Measurements from ENCODE around the gene PNISR. TPM values are rescaled to one million over a fixed set of nuclear protein-coding genes. Genes with fewer than 3 reads are reported as not detected.

The PNISR gene
- total and polyA plus RNA-seq, 2 experiments from 2014 or later = 135 to 270 TPM

DNA sequence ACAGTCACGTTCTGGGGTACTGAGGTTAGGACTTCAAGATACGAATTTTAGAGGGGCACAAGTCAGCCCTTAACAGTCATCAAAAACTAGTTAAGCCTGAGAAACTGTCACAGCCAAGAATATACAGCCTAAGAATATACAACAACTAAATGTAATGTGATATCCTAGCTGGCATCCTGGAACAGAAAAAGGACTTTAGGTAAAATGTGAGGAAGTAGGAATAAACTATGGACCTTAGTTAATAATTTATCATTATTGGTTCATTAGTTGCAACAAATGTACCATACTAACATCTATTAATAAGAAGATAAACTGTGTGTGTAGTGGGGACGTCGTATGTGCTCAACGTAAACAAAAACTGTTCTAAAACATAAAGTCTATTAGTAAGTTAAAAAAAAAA, 1.1 kb downstream of the PNISR start:
- TF ChIP-seq ZNF114 (CRISPR knock-in tag; IDR thresholded peaks at IDR 0.05) (no peak), CREB1 (CRISPR knock-in tag; IDR thresholded peaks at IDR 0.05; ENCODE audit: low read depth) (no peak), NANOG (IDR thresholded peaks at IDR 0.05; ENCODE audit: borderline replicate concordance) (no peak), JUNB (IDR thresholded peaks at IDR 0.05; ENCODE audit: unreplicated experiment) (no peak), STAT1 (IDR thresholded peaks at IDR 0.05; ENCODE audit: unreplicated experiment) (no peak), EZH2phosphoT487 (IDR thresholded peaks at IDR 0.05; ENCODE audit: unreplicated experiment) (no peak), ZNF331 (CRISPR knock-in tag; IDR thresholded peaks at IDR 0.05; ENCODE audit: low read depth) (no peak), EZH2 (IDR thresholded peaks at IDR 0.05; ENCODE audit: low read depth, unreplicated experiment) (no peak), POLR2AphosphoS5 (IDR thresholded peaks at IDR 0.05; ENCODE audit: low read depth) (no peak)
- TF ChIP-seq, protein P1, sequence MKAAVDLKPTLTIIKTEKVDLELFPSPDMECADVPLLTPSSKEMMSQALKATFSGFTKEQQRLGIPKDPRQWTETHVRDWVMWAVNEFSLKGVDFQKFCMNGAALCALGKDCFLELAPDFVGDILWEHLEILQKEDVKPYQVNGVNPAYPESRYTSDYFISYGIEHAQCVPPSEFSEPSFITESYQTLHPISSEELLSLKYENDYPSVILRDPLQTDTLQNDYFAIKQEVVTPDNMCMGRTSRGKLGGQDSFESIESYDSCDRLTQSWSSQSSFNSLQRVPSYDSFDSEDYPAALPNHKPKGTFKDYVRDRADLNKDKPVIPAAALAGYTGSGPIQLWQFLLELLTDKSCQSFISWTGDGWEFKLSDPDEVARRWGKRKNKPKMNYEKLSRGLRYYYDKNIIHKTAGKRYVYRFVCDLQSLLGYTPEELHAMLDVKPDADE (IDR thresholded peaks at IDR 0.05) = no peak
- TF ChIP-seq, protein P2, sequence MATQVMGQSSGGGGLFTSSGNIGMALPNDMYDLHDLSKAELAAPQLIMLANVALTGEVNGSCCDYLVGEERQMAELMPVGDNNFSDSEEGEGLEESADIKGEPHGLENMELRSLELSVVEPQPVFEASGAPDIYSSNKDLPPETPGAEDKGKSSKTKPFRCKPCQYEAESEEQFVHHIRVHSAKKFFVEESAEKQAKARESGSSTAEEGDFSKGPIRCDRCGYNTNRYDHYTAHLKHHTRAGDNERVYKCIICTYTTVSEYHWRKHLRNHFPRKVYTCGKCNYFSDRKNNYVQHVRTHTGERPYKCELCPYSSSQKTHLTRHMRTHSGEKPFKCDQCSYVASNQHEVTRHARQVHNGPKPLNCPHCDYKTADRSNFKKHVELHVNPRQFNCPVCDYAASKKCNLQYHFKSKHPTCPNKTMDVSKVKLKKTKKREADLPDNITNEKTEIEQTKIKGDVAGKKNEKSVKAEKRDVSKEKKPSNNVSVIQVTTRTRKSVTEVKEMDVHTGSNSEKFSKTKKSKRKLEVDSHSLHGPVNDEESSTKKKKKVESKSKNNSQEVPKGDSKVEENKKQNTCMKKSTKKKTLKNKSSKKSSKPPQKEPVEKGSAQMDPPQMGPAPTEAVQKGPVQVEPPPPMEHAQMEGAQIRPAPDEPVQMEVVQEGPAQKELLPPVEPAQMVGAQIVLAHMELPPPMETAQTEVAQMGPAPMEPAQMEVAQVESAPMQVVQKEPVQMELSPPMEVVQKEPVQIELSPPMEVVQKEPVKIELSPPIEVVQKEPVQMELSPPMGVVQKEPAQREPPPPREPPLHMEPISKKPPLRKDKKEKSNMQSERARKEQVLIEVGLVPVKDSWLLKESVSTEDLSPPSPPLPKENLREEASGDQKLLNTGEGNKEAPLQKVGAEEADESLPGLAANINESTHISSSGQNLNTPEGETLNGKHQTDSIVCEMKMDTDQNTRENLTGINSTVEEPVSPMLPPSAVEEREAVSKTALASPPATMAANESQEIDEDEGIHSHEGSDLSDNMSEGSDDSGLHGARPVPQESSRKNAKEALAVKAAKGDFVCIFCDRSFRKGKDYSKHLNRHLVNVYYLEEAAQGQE (IDR thresholded peaks at IDR 0.05; ENCODE audit: unreplicated experiment) = no peak
- TF ChIP-seq, protein P3, sequence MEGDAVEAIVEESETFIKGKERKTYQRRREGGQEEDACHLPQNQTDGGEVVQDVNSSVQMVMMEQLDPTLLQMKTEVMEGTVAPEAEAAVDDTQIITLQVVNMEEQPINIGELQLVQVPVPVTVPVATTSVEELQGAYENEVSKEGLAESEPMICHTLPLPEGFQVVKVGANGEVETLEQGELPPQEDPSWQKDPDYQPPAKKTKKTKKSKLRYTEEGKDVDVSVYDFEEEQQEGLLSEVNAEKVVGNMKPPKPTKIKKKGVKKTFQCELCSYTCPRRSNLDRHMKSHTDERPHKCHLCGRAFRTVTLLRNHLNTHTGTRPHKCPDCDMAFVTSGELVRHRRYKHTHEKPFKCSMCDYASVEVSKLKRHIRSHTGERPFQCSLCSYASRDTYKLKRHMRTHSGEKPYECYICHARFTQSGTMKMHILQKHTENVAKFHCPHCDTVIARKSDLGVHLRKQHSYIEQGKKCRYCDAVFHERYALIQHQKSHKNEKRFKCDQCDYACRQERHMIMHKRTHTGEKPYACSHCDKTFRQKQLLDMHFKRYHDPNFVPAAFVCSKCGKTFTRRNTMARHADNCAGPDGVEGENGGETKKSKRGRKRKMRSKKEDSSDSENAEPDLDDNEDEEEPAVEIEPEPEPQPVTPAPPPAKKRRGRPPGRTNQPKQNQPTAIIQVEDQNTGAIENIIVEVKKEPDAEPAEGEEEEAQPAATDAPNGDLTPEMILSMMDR (conservative IDR thresholded peaks at IDR 0.05; ENCODE audit: low read depth in 2 of 2) = no peak
- TF ChIP-seq, protein P4, sequence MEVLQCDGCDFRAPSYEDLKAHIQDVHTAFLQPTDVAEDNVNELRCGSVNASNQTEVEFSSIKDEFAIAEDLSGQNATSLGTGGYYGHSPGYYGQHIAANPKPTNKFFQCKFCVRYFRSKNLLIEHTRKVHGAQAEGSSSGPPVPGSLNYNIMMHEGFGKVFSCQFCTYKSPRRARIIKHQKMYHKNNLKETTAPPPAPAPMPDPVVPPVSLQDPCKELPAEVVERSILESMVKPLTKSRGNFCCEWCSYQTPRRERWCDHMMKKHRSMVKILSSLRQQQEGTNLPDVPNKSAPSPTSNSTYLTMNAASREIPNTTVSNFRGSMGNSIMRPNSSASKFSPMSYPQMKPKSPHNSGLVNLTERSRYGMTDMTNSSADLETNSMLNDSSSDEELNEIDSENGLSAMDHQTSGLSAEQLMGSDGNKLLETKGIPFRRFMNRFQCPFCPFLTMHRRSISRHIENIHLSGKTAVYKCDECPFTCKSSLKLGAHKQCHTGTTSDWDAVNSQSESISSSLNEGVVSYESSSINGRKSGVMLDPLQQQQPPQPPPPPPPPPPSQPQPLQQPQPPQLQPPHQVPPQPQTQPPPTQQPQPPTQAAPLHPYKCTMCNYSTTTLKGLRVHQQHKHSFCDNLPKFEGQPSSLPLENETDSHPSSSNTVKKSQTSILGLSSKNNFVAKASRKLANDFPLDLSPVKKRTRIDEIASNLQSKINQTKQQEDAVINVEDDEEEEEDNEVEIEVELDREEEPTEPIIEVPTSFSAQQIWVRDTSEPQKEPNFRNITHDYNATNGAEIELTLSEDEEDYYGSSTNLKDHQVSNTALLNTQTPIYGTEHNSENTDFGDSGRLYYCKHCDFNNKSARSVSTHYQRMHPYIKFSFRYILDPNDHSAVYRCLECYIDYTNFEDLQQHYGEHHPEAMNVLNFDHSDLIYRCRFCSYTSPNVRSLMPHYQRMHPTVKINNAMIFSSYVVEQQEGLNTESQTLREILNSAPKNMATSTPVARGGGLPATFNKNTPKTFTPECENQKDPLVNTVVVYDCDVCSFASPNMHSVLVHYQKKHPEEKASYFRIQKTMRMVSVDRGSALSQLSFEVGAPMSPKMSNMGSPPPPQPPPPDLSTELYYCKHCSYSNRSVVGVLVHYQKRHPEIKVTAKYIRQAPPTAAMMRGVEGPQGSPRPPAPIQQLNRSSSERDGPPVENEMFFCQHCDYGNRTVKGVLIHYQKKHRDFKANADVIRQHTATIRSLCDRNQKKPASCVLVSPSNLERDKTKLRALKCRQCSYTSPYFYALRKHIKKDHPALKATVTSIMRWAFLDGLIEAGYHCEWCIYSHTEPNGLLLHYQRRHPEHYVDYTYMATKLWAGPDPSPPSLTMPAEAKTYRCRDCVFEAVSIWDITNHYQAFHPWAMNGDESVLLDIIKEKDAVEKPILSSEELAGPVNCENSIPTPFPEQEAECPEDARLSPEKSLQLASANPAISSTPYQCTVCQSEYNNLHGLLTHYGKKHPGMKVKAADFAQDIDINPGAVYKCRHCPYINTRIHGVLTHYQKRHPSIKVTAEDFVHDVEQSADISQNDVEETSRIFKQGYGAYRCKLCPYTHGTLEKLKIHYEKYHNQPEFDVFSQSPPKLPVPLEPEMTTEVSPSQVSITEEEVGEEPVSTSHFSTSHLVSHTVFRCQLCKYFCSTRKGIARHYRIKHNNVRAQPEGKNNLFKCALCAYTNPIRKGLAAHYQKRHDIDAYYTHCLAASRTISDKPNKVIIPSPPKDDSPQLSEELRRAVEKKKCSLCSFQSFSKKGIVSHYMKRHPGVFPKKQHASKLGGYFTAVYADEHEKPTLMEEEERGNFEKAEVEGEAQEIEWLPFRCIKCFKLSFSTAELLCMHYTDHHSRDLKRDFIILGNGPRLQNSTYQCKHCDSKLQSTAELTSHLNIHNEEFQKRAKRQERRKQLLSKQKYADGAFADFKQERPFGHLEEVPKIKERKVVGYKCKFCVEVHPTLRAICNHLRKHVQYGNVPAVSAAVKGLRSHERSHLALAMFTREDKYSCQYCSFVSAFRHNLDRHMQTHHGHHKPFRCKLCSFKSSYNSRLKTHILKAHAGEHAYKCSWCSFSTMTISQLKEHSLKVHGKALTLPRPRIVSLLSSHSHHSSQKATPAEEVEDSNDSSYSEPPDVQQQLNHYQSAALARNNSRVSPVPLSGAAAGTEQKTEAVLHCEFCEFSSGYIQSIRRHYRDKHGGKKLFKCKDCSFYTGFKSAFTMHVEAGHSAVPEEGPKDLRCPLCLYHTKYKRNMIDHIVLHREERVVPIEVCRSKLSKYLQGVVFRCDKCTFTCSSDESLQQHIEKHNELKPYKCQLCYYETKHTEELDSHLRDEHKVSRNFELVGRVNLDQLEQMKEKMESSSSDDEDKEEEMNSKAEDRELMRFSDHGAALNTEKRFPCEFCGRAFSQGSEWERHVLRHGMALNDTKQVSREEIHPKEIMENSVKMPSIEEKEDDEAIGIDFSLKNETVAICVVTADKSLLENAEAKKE (CRISPR knock-in tag; IDR thresholded peaks at IDR 0.05) = no peak
- no peak overlapping the region for H2AFZ ChIP-seq
- Mint-ChIP-seq H3K36me3 (ENCODE audit: low read depth) (peaks cover 33% of the 10 kb centered on the region; the same call in 2 of the 3 replicates), H3K9me3 (no peaks in the 10 kb centered on the region), H3K27ac (no peak overlapping the region), H3K4me3 (peak overlapping the region; percentile 96), H3K27me3 (ENCODE audit: insufficient read depth, low read depth, poor library complexity) (peaks cover 13% of the 10 kb centered on the region), H3K4me1 (peaks cover 60% of the 10 kb centered on the region)
- no peaks in the 10 kb centered on the region for H3F3A ChIP-seq (replicated peaks; ENCODE audit: low read depth)
- H3K79me2 ChIP-seq (replicated peaks; ENCODE audit: insufficient read depth) = peaks cover 77% of the 10 kb centered on the region
- H3K36me3 ChIP-seq (ENCODE audit: insufficient read depth) = no peaks in the 10 kb centered on the region
- H3K27me3 ChIP-seq (ENCODE audit: insufficient read depth) = no peaks in the 10 kb centered on the region
- peak overlapping the region; percentile 18; the same call in 1 of the 2 replicates for H3K27ac ChIP-seq (ENCODE audit: low read depth)
- H4K20me1 ChIP-seq (replicated peaks; ENCODE audit: insufficient read depth) = peaks cover 48% of the 10 kb centered on the region
- peak overlapping the region; percentile 89 for H3K4me2 ChIP-seq
- DNase-seq (ENCODE audit: low spot score) (no peak), ATAC-seq (no peak)
- peak overlapping the region; percentile 63 for H3K4me3 ChIP-seq
- no peaks in the 10 kb centered on the region for H3K9me2 ChIP-seq (ENCODE audit: insufficient read depth)
- H3K4me1 ChIP-seq (ENCODE audit: insufficient read depth) = peaks cover 42% of the 10 kb centered on the region
